Stimulated activated CD8-positive, alpha-beta memory T cell treated with anti-CD3 and anti-CD28 coated beads, Interleukin-12 subunit alpha, Interleukin-12 subunit beta, amount 100 ng/mL, for 24 hours (primary cell): ENCODE data around the gene FAM47C.
"Not testable (repeated sequence)": the region's sequence is repeated elsewhere in the genome, so short reads cannot be mapped to it uniquely, and the experiment has no call there.

ENCODE experiments used
- DNase-seq: peaks from one replicate; pipeline ENCODE4 v3.0.0-alpha.2; 2020; ENCODE audit errors: extremely low read depth

The FAM47C gene

GRCh38 chrX:37008182-37008581 is at the start of gene FAM47C:
Gene FAM47C (plus strand): TSS chrX:37008366. CDS start chrX:37008411, 45 bp downstream.
- DNase-seq, result not testable (repeated sequence)

DNA sequence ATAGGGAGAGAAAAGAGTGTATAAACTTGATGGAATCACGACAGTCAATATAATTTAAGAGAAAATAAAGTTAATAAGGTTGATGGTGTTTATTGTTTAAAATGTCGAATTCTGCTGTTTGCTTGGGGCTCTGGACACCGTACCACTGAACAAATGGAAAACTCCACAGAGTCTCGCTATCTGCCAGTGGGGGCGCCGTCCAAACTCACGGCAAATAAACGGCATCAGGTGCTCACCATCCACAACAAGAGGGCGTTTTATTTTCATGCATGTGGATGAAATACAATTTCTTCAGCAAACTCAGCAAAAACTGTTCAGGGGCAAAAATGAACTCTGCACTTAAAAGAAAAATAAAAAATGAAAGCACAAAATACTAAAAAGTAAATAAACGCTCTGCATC is 46.6 kb upstream of the FAM47C start:
- no peak for DNase-seq

DNA sequence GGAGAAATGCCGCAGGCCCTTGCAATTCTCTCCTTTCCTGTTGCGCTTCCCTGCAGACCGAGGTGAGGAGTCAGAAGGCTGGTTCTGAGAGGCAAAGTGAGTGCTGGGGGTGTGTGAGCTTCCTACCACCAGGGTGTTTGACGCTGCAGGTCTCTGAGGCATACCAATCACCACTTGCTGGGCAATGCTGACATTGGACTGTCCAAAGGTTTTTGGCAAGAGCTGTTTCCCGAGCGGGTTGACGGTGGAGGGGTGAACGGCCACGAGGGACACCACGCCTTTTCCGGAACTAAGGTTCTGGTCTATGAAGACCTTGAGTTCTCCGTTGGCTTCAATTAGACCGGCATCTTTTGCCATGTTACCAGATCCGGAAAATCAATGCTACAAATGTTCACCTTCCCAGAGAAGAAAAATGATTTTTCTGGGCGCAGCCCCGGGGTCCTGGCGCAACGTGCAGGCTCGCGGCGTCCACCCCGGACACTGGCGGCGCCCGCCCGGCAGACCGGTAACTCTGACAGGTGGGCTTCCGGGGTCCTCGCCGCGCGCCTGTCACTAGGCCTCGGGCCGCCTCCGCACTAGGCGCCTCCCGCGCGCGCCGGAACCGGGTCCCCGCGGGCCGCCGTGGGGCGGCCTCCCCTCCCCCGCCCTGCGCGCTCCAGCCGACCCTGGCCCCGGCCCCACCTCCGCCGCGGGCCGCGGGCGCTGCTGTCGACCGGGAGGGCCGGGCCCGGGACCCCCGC is 44.9 kb upstream of the FAM47C start:
- no peak for DNase-seq

DNA sequence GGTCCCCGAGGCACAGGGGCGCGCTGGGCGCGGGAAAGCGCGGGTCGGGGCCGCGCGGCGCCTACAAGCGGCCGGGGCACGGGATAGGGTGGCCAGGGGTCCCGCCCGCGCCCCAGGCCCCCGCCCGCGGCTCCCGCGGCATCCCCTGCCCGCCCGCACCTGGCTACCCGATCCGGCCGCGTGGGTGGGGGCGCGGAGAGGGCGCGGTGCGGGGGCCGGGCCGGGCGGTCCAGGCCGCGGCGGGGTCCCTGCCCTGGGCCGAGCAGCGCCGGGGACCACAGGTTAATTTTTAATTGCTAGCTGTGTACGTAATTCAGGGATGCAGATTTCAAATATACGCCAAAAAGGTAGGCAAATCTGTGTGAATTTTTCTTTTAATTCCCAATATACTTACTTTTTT is 44.3 kb upstream of the FAM47C start:
- no peak for DNase-seq

GRCh38 chrX:36973575-36973974 is 34.6 kb upstream of the FAM47C start:
- DNase-seq, result no peak

- DNase-seq, result no peak
These were observed 33.3 kb upstream of the FAM47C start for GRCh38 chrX:36974911-36975310.

- DNase-seq, result no peak
These were observed 29.3 kb upstream of the FAM47C start for GRCh38 chrX:36978886-36979285.

GRCh38 chrX:36983831-36984230 is 24.3 kb upstream of the FAM47C start:
- DNase-seq, result no peak

- DNase-seq, result not testable (repeated sequence)
These were observed 22.6 kb upstream of the FAM47C start for GRCh38 chrX:36985416-36986209.

- no peak for DNase-seq
These were observed 21.9 kb upstream of the FAM47C start for GRCh38 chrX:36986231-36986630.

- DNase-seq, result not testable (repeated sequence)
These were observed 21.0 kb upstream of the FAM47C start for GRCh38 chrX:36987212-36987611.

- no peak for DNase-seq
These were observed 8.0 kb upstream of the FAM47C start for GRCh38 chrX:37000140-37000539.

DNA sequence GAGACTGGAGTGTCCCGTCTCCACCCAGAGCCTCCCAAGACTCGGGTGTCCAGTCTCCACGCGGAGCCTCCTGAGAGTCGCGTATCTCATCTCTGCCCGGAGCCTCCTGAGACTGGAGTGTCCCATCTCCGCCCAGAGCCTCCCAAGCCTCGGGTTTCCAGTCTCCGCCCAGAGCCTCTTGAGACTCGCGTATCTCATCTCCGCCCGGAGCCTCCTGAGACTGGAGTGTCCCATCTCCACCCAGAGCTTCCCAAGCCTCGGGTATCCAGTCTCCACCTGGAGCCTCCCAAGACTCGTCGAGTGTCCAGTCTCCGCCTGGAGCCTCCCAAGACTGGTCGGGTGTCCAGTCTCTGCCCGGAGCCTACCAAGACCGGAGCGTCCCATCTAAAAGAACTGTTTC is 2.3 kb downstream of the FAM47C start:
- no peak for DNase-seq

GRCh38 chrX:37034260-37034659 is 26.1 kb downstream of the FAM47C start:
- DNase-seq, result not testable (repeated sequence)

- DNase-seq, result not testable (repeated sequence)
These were observed 28.6 kb downstream of the FAM47C start for GRCh38 chrX:37036674-37037220.

DNA sequence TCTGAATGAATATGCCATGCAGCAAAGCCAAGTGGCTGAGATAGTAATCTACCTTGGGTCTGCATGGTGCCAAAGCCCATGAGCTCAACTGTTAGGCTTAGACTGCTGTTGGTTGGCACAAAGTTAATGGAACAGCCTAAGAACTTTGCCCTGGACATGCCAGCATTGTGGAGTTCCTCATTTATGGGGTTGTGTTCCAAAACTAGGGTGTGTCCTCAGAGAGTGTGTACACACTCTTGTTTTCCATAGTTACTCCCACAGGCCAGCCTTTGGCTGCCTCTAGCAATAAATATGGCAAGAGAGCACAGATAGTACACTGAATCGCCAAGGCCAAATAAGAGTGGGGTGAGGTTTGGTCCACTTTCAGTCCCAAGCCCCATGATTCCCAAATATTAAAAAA is 30.6 kb downstream of the FAM47C start:
- DNase-seq, result not testable (repeated sequence)

DNA sequence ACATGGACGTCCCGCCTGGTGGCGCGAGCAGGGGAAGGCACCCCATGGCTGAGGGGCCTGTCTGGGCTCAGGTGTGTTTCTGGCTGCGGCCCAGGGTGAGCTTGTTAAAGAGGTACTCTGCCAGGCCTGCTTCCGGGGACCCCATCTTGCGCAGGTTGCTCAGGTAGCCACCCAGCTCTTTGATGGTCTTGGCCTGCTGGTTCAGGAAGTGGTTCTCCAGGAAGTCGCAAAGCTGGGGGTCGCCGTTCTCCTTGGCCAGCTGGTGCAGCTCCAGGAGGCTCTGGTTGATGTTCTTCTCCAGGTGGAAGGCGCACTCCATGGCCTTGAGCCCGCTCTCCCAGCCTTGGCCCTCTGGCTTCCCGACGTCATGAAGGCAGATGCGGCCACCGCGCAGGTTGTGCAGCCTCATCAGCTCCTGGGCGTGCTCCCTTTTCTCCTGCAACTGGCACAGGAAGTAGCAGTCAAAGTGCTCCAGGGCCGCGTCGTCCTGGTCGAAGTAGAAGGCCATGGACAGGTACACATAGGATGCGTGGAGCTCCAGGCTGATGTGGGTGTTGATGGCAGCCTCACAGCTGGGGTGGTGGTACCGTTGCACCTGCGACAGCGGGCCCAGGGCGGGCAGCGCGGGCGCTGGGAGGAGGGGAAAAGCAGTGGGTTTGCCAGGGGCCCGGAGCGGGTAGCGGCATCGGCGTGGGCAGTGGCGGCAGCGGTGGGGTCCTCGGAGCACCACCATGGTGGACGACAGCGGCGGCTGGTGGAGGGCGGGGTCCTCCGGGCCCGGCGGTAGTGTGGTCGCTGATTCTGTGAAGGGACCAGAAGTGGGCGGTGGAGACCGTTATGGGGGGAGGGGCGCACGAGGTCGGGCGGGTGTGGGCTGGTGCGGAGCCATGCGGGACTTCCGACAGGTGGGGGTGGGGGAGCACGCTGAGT is 35.1 kb downstream of the FAM47C start:
- not testable (repeated sequence) for DNase-seq

DNA sequence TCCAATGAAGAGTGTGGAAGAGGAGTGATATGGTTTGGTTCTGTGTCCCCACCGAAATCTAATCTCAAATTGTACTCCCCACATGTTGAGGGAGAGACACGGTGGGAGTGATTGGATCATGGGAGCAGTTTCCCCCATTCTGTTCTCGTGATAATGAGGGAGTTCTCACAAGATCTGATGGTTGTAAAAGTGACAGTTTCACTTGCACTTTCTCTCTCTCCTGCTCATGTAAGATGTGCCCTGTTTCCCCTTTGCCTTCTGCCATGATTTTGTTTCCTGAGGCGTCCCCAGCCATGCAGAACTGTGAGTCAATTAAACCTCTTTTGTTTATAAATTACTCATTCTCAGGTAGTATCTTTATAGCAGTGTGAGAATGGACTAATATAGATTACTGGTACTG is 39.6 kb downstream of the FAM47C start:
- no peak for DNase-seq

GRCh38 chrX:37057572-37057971 is 49.4 kb downstream of the FAM47C start:
- not testable (repeated sequence) for DNase-seq

GRCh38 chrX:37060999-37061398 is 52.8 kb downstream of the FAM47C start:
- no peak for DNase-seq
